Prostate gland (tissue), 2 donors: ENCODE measurements around the gene PIMREG.

ENCODE experiments used
- POLR2AphosphoS5 ChIP-seq: sonication (generic); formaldehyde crosslinking; IDR thresholded peaks from one replicate; pipeline ENCODE4 v1.6.1; 2017; ENCODE audit warnings: antibody characterized with exemption
- TF ChIP-seq, protein P1 (sequence below), 4 experiments: fragments of 200-600 bp in 2 of 4; fragments of 450-650 bp in 2 of 4; sonication (generic) in 2 of 4; IDR thresholded peaks; 1 replicate in 3 of 4; 2 replicates in 1 of 4; pipeline ENCODE4 v1.5.1; 2016 to 2019; ENCODE audit warnings: antibody characterized with exemption in 4 of 4, mild to moderate bottlenecking in 2 of 4, moderate library complexity in 2 of 4

DNA sequence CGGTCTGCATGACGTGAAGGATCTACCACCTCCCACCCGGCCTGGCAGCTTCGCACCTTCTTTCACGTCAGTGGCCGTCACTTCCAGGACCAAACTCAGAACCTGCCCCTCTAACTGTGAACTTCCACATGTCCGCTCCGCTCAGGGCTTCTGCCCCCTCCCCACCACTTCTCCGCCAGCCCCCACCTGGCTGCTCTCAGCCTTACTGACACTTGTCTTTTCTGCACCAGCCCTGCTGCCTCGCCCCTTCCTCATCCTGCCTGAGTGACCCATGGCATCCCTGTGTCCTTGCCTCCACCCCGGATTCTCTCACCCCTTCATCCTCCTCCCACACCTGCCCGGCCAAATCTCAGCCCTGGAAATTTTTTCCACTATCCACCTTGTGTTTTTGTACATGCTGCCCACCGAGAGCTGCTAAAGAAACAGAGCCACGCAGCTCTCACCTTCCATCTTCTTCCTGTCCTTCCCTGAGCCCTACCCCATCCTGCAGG lies 14.2 kb downstream of the PIMREG start:
- TF ChIP-seq, protein P1, sequence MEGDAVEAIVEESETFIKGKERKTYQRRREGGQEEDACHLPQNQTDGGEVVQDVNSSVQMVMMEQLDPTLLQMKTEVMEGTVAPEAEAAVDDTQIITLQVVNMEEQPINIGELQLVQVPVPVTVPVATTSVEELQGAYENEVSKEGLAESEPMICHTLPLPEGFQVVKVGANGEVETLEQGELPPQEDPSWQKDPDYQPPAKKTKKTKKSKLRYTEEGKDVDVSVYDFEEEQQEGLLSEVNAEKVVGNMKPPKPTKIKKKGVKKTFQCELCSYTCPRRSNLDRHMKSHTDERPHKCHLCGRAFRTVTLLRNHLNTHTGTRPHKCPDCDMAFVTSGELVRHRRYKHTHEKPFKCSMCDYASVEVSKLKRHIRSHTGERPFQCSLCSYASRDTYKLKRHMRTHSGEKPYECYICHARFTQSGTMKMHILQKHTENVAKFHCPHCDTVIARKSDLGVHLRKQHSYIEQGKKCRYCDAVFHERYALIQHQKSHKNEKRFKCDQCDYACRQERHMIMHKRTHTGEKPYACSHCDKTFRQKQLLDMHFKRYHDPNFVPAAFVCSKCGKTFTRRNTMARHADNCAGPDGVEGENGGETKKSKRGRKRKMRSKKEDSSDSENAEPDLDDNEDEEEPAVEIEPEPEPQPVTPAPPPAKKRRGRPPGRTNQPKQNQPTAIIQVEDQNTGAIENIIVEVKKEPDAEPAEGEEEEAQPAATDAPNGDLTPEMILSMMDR (IDR thresholded peaks at IDR 0.05): no peak
- TF ChIP-seq POLR2AphosphoS5: no peak
